COLO829 (cell line): ENCODE results near the gene OTOP1.
"Not testable (repeated sequence)": the region's sequence is repeated elsewhere in the genome, so short reads cannot be mapped to it uniquely, and the experiment has no call there.

Experiments
- DNase-seq: peaks from one replicate; pipeline ENCODE4 v3.0.0; 2012; ENCODE audit warnings: low spot score

The OTOP1 gene

DNA sequence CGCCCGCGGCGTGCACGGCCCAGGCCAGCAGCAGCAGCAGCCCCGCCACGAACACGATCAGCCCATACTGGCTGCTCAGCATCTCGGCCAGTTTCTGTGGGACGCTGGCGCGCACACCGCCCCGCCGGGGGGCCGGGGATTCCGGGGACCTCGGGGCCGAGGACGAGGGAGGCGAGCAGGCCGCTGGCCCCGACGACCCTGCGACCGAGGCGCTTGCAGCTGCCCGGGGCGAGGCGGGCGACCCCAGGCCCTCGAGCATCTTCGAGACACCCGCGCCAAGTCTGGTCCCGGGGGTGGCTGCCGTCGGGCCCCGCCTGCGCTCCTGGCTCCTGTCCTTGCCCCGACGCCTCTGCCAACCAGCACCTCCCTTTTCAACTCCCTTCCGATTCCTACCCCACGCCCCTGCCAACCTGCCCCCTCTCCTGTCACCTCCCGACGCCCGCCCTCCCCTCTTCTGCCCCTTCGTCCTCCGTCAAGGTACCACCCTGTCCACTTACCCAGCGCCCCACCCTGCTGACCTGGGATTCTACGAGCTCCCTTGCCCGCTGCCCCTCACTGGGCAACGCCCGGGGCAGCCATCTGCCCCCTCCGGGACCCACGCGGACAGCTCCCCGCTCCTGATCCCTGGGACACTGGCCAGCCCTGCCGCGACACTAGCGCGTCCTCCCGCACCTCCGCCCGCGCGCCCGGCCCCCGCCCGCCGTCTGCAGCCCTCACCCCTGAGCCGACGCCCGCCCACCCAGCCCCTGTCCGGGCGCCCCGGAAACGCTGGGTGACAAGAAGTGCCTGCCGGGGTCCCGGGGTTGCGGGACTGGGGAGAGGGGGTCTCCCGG is at the start of gene OTOP1:
Gene OTOP1, minus strand, starts transcription at position 324 of the 833 bp plus-strand sequence. Its CDS starts 65 bp downstream, at position 259.
- no peak for DNase-seq

DNA sequence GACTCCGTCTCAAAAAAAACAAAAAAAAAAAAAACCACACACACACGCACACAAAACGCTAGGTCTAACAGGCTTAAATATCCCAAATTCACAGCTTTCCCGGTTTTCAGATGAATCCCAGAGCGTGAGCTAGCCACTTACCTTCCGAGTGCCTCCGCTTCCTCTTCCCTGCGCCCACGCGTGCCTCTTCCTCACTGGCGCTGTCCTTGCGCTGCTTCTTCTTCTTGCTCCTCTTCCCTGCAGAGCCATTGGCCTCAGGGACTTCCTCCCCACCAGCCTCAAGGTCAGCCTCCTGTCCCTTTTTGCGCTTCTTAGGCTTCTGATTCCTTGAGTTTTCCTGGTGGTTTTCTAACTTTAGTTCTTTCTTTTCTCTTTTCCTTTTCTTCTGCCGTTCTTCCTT is 47.5 kb upstream of the OTOP1 start:
- no peak for DNase-seq

DNA sequence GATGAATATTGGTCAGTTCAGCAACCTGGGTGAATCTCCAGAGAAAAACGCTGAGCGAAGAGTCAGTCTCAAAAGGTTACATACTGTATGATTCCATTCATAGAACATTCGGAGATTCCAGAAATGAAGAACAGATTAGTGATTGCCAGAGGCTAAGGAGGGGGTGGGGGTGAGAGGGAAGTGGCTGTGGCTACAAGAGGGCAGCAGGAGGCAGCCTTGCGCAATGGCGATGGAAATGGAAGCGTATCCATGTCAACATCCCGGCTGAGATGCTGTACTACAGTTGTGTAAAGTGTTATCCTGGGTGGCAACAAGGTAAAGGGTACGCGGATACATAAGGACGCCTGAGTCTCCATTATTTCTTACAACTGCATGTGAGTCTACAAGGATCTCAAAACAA is 45.2 kb upstream of the OTOP1 start:
- DNase-seq = no peak

- DNase-seq = no peak
These were observed 43.8 kb upstream of the OTOP1 start for GRCh38 chr4:4270529-4270928.

GRCh38 chr4:4269856-4270255 is 43.1 kb upstream of the OTOP1 start:
- no peak for DNase-seq

DNA sequence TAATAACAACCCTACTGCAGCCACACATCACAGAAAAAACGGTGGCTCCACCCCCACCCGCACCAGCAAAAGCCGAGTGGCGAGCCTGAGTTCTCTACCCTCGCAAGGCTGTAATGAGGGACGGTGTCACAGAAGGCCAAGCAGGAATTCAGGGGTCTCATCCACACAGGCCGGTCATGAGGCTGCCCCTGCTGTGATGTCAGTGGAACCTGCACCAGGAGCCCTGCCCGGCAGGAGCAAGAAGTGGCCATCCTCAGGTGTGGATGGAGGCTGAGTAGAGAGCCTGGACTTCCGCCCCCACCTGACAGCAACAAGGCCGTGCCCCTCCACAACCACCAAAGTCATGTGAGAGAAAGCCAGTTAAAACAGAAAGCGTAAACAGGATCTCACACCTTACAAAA is 42.6 kb upstream of the OTOP1 start:
- no peak for DNase-seq

DNA sequence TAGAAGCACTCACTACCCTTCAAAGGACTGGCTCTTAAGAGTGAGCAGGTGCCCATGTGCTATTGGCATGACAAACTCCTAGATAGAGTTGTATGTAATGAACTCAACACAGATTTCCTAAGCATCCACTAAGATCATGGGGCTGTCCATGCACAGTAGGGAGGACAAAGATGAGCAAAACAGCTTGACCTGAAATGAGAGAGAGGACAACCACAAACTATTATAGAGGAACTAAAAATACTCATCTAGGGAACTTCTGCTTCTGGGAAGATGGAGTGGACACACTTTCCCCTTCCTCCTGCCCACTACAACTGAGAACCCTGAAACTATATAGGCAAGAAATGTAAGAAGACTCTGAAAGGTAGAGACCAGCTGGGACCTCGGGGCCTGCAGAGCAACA is 42.0 kb upstream of the OTOP1 start:
- no peak for DNase-seq

DNA sequence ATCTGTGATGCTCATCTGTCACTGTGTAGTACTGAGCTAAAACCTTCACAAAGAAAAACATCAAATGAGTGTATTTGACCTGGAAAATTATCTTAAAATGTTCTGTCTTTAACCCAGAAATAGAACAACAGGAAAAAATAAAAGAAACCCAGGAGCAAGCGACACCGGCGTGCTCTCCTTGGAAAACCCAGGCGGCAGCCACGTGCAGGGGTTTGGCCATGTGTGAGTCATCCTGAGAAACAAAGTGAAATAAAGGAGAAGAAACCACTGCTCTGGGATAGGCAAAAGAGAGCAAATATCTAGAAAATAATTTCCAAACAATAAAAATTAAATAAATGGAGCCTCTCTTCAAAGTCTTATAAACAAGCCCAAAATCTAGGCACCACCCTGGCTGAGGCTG is 41.3 kb upstream of the OTOP1 start:
- DNase-seq = no peak

- DNase-seq = peak; percentile 76
These were observed 33.5 kb upstream of the OTOP1 start for GRCh38 chr4:4260185-4260751.

DNA sequence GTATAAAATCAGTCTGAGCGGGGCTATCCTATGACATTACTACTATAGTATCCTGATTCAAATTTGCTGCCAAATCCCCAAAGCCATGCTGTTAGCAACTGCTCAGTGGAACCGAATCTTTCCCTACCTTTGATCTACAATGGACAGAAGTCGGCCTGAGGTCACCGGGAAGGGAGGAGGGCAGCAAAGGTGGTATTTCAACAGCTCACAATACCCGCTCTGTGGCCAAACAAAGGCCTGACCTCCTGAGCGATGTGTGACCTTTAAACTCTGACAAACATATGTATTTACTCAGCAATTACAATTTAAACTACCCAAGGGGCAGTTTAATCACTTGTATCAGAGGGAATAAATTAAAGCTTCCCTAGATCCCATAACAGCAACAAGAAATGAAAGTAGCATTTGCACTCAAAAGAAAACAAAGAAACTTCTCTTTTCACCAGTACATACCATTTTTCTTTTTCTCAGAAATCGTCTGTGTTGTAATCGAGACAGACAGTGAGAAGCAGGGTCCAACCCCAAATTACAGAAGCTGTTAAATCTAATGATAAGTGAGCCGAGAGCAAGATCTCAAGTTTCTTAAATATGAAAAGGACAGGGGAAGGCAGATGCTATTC is 32.9 kb upstream of the OTOP1 start:
- peak; percentile 15 for DNase-seq

GRCh38 chr4:4257705-4258104 is 31.0 kb upstream of the OTOP1 start:
- not testable (repeated sequence) for DNase-seq

DNA sequence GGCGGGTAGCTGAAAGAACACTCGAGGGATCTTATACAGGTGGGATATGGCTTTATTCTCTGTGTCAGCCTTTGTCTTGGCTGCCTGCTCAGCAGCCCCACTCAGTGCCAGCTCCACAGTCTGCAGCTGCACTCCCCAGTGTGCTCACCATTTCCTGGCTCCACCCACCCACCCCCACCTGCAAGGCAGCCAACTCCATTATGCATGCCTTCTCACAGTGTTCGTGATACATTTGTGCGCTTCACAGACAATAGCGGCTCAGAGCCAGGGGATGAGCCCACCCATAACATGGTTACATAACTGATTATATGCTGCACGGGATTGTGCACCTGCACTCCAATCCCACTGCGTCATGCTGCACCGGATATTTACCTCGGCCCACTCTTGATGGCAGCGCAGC is 30.1 kb upstream of the OTOP1 start:
- DNase-seq = no peak

GRCh38 chr4:4254666-4255065 is 27.9 kb upstream of the OTOP1 start:
- DNase-seq = no peak

DNA sequence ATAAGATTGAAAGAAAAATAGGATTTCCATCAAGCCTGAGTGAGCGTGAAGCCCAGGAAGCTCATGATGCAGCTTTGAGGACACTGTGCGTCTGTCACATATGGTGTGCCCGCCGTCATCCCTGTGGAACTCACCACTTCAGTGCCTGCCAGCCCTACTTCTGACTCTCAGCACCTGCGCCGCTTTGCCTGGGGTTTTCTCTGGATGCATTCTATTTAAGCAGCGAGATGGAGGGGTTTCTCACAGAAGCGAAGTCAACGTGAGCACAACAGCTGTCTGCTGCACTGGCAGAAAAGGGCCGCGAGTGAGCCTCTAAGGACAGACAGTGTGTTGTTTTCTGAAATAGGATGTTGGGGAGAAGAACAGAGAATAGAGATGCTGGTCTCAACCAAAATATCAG is 27.5 kb upstream of the OTOP1 start:
- DNase-seq = no peak

DNA sequence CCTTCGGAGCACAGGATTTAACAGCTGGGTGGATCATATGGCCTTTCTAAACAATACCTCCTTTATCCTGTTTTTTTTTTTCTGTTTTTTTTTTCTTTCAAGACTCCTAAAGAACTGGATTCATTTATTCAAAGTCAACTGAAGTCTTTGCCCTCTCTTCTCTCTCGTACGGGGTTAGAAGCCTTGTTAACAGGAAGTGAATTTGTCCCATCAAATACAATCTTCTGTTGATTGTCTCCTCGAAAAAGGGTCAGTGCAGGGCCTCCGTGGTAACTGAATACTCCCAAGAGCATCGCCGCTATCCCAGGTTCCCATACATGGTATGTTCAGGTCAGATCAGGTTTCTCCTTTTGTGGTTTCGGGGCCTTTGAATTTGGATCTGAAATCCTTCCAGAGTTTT is 23.1 kb upstream of the OTOP1 start:
- peak; percentile 76 for DNase-seq

- DNase-seq = not testable (repeated sequence)
These were observed 22.6 kb upstream of the OTOP1 start for GRCh38 chr4:4249342-4249741.

DNA sequence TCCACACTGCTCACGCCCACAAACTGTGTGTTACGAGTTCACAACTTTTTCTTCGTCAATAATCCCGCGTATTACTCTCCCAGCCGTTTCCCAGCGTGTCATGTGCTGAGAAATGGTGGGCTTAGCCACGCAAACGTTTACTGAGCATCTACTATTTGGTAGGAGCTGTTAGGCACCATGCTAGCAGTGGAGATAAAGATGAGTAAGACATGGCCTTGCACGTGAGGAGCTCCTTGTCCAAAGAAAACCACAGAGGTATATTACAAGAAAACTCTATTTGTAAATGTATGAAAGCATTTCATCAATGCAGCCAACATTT is 22.1 kb upstream of the OTOP1 start:
- DNase-seq = peak; percentile 16

GRCh38 chr4:4248029-4248884 is 21.5 kb upstream of the OTOP1 start, which contains the start of gene TMEM128:
Gene TMEM128 (minus strand): TSS chr4:4248223. CDS start chr4:4248202, 21 bp downstream.
- DNase-seq = peak; percentile 89

DNA sequence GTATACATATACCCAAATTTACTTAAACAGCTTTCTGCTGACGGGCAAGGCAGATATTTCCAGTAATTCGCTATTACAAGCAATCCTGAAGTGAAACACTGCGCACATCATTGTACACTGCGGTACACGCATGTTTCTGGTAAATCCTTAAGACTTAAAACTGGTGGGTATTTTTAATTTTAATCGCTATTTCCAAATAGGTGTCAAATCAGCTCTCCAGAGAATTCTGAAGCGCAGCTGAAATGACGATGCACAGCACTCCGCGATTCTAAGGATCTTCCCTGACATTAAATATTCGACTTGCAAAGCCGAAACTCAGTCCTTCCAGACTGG is 20.9 kb upstream of the OTOP1 start:
- no peak for DNase-seq

GRCh38 chr4:4245172-4245571 is 18.4 kb upstream of the OTOP1 start:
- no peak for DNase-seq

DNA sequence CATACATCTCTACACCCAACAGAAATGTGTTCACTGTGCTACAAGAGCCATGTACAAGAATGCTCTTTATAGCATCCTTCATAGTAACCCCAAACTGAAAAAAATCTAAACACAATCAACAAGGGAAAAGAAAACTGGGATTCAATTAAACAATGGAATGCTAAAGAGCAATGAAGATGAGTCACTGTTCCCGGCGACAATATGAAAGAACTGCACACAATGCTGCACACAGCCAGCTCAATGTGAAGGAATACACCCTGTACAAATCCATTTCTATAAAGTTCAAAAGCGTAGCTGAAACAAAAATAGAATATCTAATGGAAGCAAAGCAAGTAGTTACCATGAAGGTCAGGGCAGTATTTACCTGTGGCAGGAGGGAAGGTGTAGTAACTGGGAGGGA is 12.8 kb upstream of the OTOP1 start:
- DNase-seq = not testable (repeated sequence)

- no peak for DNase-seq
These were observed 6.9 kb upstream of the OTOP1 start for GRCh38 chr4:4233610-4234009.

DNA sequence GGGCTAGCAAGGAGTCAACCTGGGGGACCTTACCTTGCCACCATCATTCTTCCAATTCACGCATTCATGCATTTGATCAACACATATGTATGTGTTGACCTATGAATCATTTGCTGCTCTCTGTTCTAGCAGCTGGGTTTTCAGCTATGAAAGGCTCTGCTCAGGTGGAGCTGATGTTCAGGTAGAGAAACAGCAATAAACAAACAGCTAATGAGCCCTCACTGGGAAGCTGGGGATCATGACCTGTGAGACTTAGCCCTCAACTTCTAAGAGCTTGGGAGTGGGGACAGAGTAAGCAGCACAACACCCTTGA is 1.6 kb upstream of the OTOP1 start:
- no peak for DNase-seq
